Measurements from ENCODE around the gene FUOM. TPM values are rescaled to one million over a fixed set of nuclear protein-coding genes. Genes with fewer than 3 reads are reported as not detected.
A peak's percentile ranks its signal among the peaks of the same experiment; 100 is the strongest.

FUOM gene
- total RNA-seq, 1 experiment from 2014 or later: 41.8 TPM

DNA sequence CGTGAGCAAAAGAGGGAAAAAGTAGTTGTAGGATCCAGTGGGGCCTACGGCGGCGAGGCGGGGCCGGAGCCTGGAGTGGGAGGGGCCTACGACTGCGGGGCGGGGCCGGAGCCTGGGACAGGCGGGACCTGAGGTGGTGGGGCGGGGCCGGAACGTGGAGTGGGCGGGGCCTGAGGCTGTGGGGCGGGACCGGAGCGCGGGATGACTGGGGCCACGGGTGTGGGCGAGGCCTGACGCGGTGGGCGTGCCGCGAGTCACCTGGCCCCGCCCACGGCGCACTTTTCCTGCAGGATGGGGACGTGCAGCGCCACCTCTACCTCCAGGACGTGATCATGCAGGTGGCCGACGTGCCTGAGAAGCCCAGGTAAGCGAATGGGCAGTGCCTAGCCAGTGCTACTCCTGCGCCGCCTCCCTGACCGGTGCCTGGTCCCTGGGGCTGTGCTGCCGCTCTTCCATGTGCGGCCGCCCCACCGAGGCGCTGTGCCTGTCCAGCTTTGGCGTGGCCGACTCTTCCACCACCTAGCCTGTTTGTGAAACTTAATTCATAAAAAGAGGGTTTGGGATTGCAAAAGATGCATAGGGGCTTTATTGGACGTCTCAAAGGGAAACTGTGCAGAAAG, 48.6 kb downstream of the FUOM start:
- WGBS (ENCODE audit: extremely low coverage, insufficient read length, low lambda C conversion rate): no CpG with 5 or more reads among the region's 46 CpGs
- Mint-ChIP-seq H3K27ac (peak overlapping the region in 1 of 3 experiments; percentile 67; a peak in 1 of 7 replicates), H3K9me3 (no peaks in the 10 kb centered on the region; a peak in 3 of 5 replicates), H3K4me3 (peak overlapping the region; percentile 79 to 93), H3K4me1 (peaks cover 11 to 14% of the 10 kb centered on the region in 2 experiments), H3K36me3 (ENCODE audit: insufficient read depth in 1 of 3, low read depth in 3 of 3) (peaks cover 4 to 34% (median 19%) of the 10 kb centered on the region in 3 experiments), H3K27me3 (ENCODE audit: low read depth) (no peaks in the 10 kb centered on the region; the same call in 1 of the 2 replicates)
- Histone ChIP-seq H3K56ac (ENCODE audit: insufficient read length, low read depth, low read length) (no peak overlapping the region), H3K23me2 (ENCODE audit: insufficient read length, low read depth, low read length, poor library complexity, severe bottlenecking) (peaks cover 9% of the 10 kb centered on the region), H3K9me3 (ENCODE audit: control insufficient read depth, low read depth, low read length) (no peaks in the 10 kb centered on the region), H3K9ac (ENCODE audit: extremely low read depth, insufficient read length, low read length) (no peak overlapping the region), H4K8ac (replicated peaks; ENCODE audit: insufficient read length, low read depth, low read length) (no peak overlapping the region), H3K14ac (ENCODE audit: insufficient read depth, low read length) (peak overlapping the region; percentile 89; the same call in 1 of the 2 replicates), H4K20me1 (ENCODE audit: control insufficient read depth, insufficient read depth, insufficient read length) (no peaks in the 10 kb centered on the region), H3K4ac (ENCODE audit: low read depth, low read length) (no peak overlapping the region), H4K5ac (ENCODE audit: insufficient read length, low read depth, low read length) (no peak overlapping the region), H3T11ph (ENCODE audit: low read length) (no peak overlapping the region), H2BK5ac (ENCODE audit: insufficient read length, low read length) (no peak overlapping the region), H3K27ac (ENCODE audit: insufficient read length, low read depth, low read length) (no peak overlapping the region), H3K4me1 (ENCODE audit: insufficient read depth, low read length) (no peaks in the 10 kb centered on the region), H2BK12ac (ENCODE audit: insufficient read length, low read depth, low read length) (no peak overlapping the region), H3K79me2 (ENCODE audit: insufficient read depth, low read length) (peaks cover 7% of the 10 kb centered on the region; the same call in 1 of the 2 replicates), H3K4me2 (ENCODE audit: insufficient read depth, insufficient read length, low read length) (peak overlapping the region; percentile 91), H3K79me1 (ENCODE audit: insufficient read depth, low read depth, low read length, poor library complexity, severe bottlenecking) (peaks cover 8% of the 10 kb centered on the region), H3K18ac (ENCODE audit: insufficient read length, low read depth, low read length) (peak overlapping the region; percentile 76), H2BK20ac (ENCODE audit: low read depth, low read length, poor library complexity, severe bottlenecking) (no peak overlapping the region), H3K27me3 (ENCODE audit: insufficient read depth, low read length) (no peaks in the 10 kb centered on the region), H2AFZ (ENCODE audit: low read length) (no peak overlapping the region), H2BK15ac (ENCODE audit: low read depth, low read length) (no peak overlapping the region), H3K23ac (ENCODE audit: insufficient read length, low read depth, low read length) (no peak overlapping the region), H2AK5ac (ENCODE audit: insufficient read length, low read length) (no peak overlapping the region), H4K91ac (ENCODE audit: insufficient read length, low read depth, low read length) (no peak overlapping the region), H2BK120ac (ENCODE audit: low read depth, low read length, poor library complexity, severe bottlenecking) (no peak overlapping the region)
- TF ChIP-seq, protein P1, sequence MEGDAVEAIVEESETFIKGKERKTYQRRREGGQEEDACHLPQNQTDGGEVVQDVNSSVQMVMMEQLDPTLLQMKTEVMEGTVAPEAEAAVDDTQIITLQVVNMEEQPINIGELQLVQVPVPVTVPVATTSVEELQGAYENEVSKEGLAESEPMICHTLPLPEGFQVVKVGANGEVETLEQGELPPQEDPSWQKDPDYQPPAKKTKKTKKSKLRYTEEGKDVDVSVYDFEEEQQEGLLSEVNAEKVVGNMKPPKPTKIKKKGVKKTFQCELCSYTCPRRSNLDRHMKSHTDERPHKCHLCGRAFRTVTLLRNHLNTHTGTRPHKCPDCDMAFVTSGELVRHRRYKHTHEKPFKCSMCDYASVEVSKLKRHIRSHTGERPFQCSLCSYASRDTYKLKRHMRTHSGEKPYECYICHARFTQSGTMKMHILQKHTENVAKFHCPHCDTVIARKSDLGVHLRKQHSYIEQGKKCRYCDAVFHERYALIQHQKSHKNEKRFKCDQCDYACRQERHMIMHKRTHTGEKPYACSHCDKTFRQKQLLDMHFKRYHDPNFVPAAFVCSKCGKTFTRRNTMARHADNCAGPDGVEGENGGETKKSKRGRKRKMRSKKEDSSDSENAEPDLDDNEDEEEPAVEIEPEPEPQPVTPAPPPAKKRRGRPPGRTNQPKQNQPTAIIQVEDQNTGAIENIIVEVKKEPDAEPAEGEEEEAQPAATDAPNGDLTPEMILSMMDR (conservative IDR thresholded peaks at IDR 0.05): no peak
- DNase-seq: peak; percentile 94
